H1 (cell line): ENCODE measurements around the gene CDRT15. TPM values are rescaled to one million over a fixed set of nuclear protein-coding genes. Genes with fewer than 3 reads are reported as not detected.

Source experiments
- CBX5 ChIP-seq: fragments of 300-800, 300-1000 bp; sonication (generic); IDR thresholded peaks from 2 replicates; pipeline ENCODE4 v1.7.1; 2016; ENCODE audit warnings: antibody characterized with exemption, low read length, low read depth
- polyA plus RNA-seq, 7 experiments: library from polyadenylated mRNA; depleted of rRNA in 3 of 7; stranded (reverse) in 5 of 7; unstranded in 2 of 7; fragments of >200 nt in 5 of 7; fragments of 200-250 nt in 2 of 7; gene quantifications; 1 replicate in 5 of 7; 2 replicates in 1 of 7; 4 replicates in 1 of 7; pipeline versions ENCODE4 v1.2.1 to v1.2.3, GENCODE V29; 2011 to 2013; ENCODE audit warnings: missing spikeins in 2 of 7, mixed read lengths in 2 of 7
- total RNA-seq: library from RNA; stranded (reverse); fragmentation: NEBNext Ultra II Directional; extraction: Animal tissue kit (Norgen Biotek cat#: 25700); gene quantifications from 2 replicates; pipeline ENCODE4 v1.2.1, GENCODE V29; 2021

Gene CDRT15
- total and polyA plus RNA-seq, 2 of the 8 experiments (the other 6 are each of a cell fraction or from before 2014, with no cell fraction given): not detected

DNA sequence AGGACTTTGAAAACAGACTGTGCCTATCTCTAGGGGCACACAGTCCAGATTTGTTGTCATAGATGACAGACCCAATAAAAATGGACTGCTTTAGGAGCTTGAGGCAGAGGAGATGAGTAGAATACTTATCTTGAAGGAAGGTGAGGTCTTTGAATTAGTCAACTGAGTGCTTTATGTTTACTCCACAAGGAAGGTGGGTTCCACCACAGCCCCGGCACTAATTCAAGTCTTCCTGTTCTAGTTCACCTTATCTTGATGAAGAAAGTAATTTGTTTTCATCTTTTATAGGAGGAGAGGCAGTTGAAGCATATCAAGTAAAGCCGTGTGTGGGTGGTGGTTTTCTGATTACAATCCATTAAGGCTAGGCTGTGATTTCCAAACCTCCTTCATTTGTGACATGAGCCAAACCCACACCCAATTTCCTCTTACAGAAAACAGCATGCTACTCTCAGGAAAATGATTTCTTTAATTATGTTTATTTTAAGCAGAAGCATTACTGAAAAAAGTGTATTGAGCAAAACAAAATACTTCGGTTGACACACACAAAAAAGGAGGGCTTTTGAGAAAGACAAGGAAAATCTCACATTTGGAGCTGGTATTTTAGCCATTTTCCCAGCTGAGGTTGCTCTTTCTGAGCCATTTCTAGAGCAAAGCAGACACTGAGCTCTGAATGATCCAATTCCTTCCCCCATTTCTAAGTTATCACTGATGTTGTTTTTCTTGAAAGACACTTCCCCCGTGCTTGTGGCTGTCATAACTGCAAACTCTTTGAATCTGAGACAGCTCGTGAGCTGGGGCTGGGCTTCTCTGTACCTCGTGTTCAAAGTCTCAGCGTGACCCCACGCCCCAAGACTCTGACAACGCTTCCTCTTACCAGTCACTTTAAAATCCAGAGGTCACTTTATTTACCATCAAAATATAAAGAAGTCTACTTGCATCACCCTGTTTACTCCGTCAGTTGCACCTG lies 35.4 kb downstream of the CDRT15 start (continued):
- no peak for TF ChIP-seq CBX5
- TF ChIP-seq, all 59 proteins: peak for 0
